GM18909 (cell line): Measurements from ENCODE around the gene ZNF280B.

Source experiments
- ATAC-seq: cut with Tn5 transposase; IDR thresholded peaks from one replicate; pipeline ENCODE4 v1.9.1; 2021; ENCODE audit warnings: mild to moderate bottlenecking; ENCODE audit not compliant: unreplicated experiment, poor library complexity

The ZNF280B gene

GRCh38 chr22:22508274-22509176 is at the start of gene ZNF280B:
ZNF280B (minus strand) TSS chr22:22508742; CDS start chr22:22489398, 19,344 bp downstream.
- peak; percentile 87 for ATAC-seq

GRCh38 chr22:22556995-22557925 is 48.7 kb upstream of the ZNF280B start:
- no peak for ATAC-seq

- no peak for ATAC-seq
Observed at GRCh38 chr22:22556578-22556977, 48.0 kb upstream of the ZNF280B start.

- no peak for ATAC-seq
Observed at GRCh38 chr22:22555596-22555995, 47.1 kb upstream of the ZNF280B start.

GRCh38 chr22:22554587-22555284 is 46.2 kb upstream of the ZNF280B start:
- no peak for ATAC-seq

GRCh38 chr22:22553735-22554586 is 45.4 kb upstream of the ZNF280B start:
- no peak for ATAC-seq

- no peak for ATAC-seq
Observed at GRCh38 chr22:22553141-22553540, 44.6 kb upstream of the ZNF280B start.

GRCh38 chr22:22552630-22553029 is 44.1 kb upstream of the ZNF280B start:
- ATAC-seq, result no peak

- no peak for ATAC-seq
Observed at GRCh38 chr22:22550789-22551434, 42.4 kb upstream of the ZNF280B start.

GRCh38 chr22:22548910-22549309 is 40.4 kb upstream of the ZNF280B start:
- ATAC-seq, result no peak

- no peak for ATAC-seq
Observed at GRCh38 chr22:22548317-22548716, 39.8 kb upstream of the ZNF280B start.

GRCh38 chr22:22547692-22548300 is 39.3 kb upstream of the ZNF280B start:
- ATAC-seq, result no peak

- no peak for ATAC-seq
Observed at GRCh38 chr22:22547226-22547625, 38.7 kb upstream of the ZNF280B start.

- no peak for ATAC-seq
Observed at GRCh38 chr22:22546490-22546889, 37.9 kb upstream of the ZNF280B start.

- no peak for ATAC-seq
Observed at GRCh38 chr22:22545084-22545483, 36.5 kb upstream of the ZNF280B start.

- no peak for ATAC-seq
Observed at GRCh38 chr22:22538226-22538989, 29.9 kb upstream of the ZNF280B start.

- ATAC-seq, result no peak
Observed at GRCh38 chr22:22536916-22537315, 28.4 kb upstream of the ZNF280B start.

GRCh38 chr22:22536515-22536914 is 28.0 kb upstream of the ZNF280B start:
- ATAC-seq, result no peak
